AG04449 (cell line): Measurements from ENCODE around the gene PFN1.
"Not testable (repeated sequence)": the region's sequence is repeated elsewhere in the genome, so short reads cannot be mapped to it uniquely, and the experiment has no call there.

Source experiments
- CTCF ChIA-PET: fragments of 350-600 bp; formaldehyde crosslinking; extraction: SDS; loops from one replicate; lab custom pipeline; 2021; ENCODE audit warnings: antibody characterized with exemption; lab: Yijun Ruan, JAX
- POLR2A ChIA-PET: fragments of 400-600, 350-600 bp; formaldehyde crosslinking; extraction: SDS; loops from one replicate; lab custom pipeline; 2020; ENCODE audit warnings: antibody characterized with exemption, inconsistent platforms; lab: Yijun Ruan, JAX
- DNase-seq: peaks from one replicate; pipeline ENCODE4 v3.0.0-alpha.2; 2010; ENCODE audit warnings: low read depth, low spot score
- H3K4me3 ChIP-seq: 2 replicates; pipeline ENCODE4 v1.5.1; 2011; ENCODE audit warnings: low read depth, mild to moderate bottlenecking, control low read depth, low read length
- CTCF ChIP-seq: IDR thresholded peaks from one replicate; pipeline ENCODE4 v1.5.1; 2011; ENCODE audit warnings: mild to moderate bottlenecking, moderate library complexity, low read length, control low read depth, inconsistent platforms; ENCODE audit not compliant: insufficient read depth; ENCODE audit errors: missing control alignments

Gene PFN1

GRCh38 chr17:4934173-4934979, 14.0 kb downstream of the PFN1 start:
- DNase-seq, result no peak

GRCh38 chr17:4933646-4934045, 14.7 kb downstream of the PFN1 start:
- no peak for TF ChIP-seq CTCF
- CTCF ChIA-PET, result interaction anchor here (0.9 to 1.4 kb wide), 3 partner anchors 11 to 30 kb away, joined by 4 to 6 read pairs (median 5); partner anchors contain the start of gene CHRNE
- no peak overlapping the region for H3K4me3 ChIP-seq
- DNase-seq, result no peak
- POLR2A ChIA-PET, result no interaction called here

More at GRCh38 chr17:4934173-4934979, 14.0 kb downstream of the PFN1 start:
- H3K4me3 ChIP-seq, result no peak overlapping the region
- CTCF ChIA-PET, result interaction anchor here (0.6 to 1.4 kb wide), 5 partner anchors 9 to 31 kb away, joined by 3 to 7 read pairs (median 5); partner anchors contain the start of gene CHRNE
- POLR2A ChIA-PET, result no interaction called here
- peak; percentile 36 for TF ChIP-seq CTCF

- TF ChIP-seq CTCF, result no peak
- POLR2A ChIA-PET, result interaction anchor here (1.2 kb wide), 2 partner anchors 8 to 11 kb away, joined by 3 to 4 read pairs; no protein-coding TSS in a partner anchor
- CTCF ChIA-PET, result interaction anchor here (1.0 to 1.3 kb wide), 2 partner anchors 24 to 55 kb away, joined by 3 to 6 read pairs; no protein-coding TSS in a partner anchor
- no peak for DNase-seq
- H3K4me3 ChIP-seq, result no peak overlapping the region
Measured at GRCh38 chr17:4932756-4933155, 15.6 kb downstream of the PFN1 start.

GRCh38 chr17:4931963-4932362, 16.4 kb downstream of the PFN1 start, which contains the start of gene GP1BA:
Gene GP1BA (plus strand): TSS chr17:4932277. CDS start chr17:4932605, 328 bp downstream.
- no peak for TF ChIP-seq CTCF
- CTCF ChIA-PET, result no interaction called here

GRCh38 chr17:4928881-4929280, 19.4 kb downstream of the PFN1 start:
- no peak for TF ChIP-seq CTCF
- ChIA-PET CTCF (interaction anchor here (0.9 to 1.6 kb wide), 2 partner anchors 11 to 15 kb away, joined by 5 read pairs; partner anchors contain the start of genes RNF167 and SLC25A11), POLR2A (no interaction called here)
- DNase-seq, result no peak
- H3K4me3 ChIP-seq, result no peak overlapping the region

More at GRCh38 chr17:4931963-4932362, 16.4 kb downstream of the PFN1 start, which contains the start of gene GP1BA:
- no peak for DNase-seq
- POLR2A ChIA-PET, result interaction anchor here (1.2 kb wide), 2 partner anchors 7 to 10 kb away, joined by 3 to 4 read pairs; no protein-coding TSS in a partner anchor
- H3K4me3 ChIP-seq, result no peak within 1 kb of the TSS

GRCh38 chr17:4926577-4927335, 21.6 kb downstream of the PFN1 start:
- H3K4me3 ChIP-seq, DNase-seq: not testable (repeated sequence)
- POLR2A ChIA-PET, result interaction anchor here (0.7 kb wide), 1 partner anchor 27 kb away, joined by 3 read pairs; no protein-coding TSS in a partner anchor
- CTCF ChIA-PET, result interaction anchor here (0.6 kb wide), 1 partner anchor 75 kb away, joined by 4 read pairs; no protein-coding TSS in a partner anchor
